ENCODE measurements around the gene DGKD. TPM values are rescaled to one million over a fixed set of nuclear protein-coding genes. Genes with fewer than 3 reads are reported as not detected.

DGKD gene
- polyA plus RNA-seq, 3 donors: 14.5 to 67.5 (median 16.6) TPM

DNA sequence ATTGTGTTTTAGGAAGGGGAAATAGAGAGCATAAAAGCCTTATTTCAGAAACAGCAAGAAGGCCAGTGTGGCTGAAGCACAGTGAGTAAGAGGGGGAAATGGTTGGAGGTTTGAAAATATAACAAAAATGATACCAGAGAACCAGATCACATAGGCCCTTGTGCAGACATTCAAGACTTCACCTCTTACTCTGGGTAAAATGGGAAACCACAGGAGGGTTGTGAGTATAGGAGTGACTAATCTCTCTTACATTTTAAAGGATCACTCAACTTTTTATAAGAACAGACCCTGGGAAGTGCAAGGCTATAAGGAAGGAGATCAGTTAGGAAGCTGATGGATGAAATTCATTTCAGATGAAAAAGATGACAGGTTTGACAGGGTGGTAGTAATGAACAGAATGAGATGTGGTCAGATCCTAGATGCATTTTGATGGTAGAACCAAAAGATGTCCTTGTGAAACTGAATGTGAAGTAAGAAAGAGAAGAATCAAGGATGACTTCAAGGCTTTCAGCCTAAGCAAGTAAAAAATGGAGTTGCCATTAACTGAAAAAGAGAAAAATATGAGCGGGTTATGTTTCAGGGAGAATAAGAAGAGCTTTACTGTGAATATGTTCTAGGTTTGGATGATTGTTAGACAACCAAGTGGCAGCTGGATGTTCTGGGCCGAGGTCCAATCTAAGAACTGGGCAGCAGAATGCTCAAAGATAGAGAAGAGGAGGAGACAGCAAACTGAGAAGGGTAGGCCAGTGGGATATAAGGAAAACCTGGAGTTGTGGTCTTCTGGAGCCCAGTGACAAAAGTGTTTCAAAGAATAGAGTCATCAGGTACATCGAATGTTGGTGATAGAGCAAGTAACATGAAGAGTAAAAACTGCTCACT is 147.1 kb downstream of the DGKD start:
- Histone ChIP-seq H3K27ac (ENCODE audit: low read depth in 1 of 2, low read length in 2 of 2) (no peak overlapping the region), H3K4me3 (replicated peaks in 1 of 3; ENCODE audit: low read depth in 2 of 3, low read length in 3 of 3) (no peak overlapping the region), H3K9ac (ENCODE audit: insufficient read depth, low read length, poor library complexity, severe bottlenecking) (no peak overlapping the region), H3K36me3 (replicated peaks in 1 of 2; ENCODE audit: control insufficient read depth in 1 of 2, insufficient read depth in 2 of 2, low read length in 2 of 2) (peaks cover 2 to 41% of the 10 kb centered on the region in 2 donors), H4K20me1 (ENCODE audit: insufficient read depth, low read length) (no peaks in the 10 kb centered on the region), H2AFZ (ENCODE audit: insufficient read depth, low read depth, low read length, poor library complexity, severe bottlenecking) (no peak overlapping the region), H3K4me2 (replicated peaks; ENCODE audit: extremely low read depth, low read length, poor library complexity, severe bottlenecking) (no peak overlapping the region), H3K9me3 (replicated peaks in 1 of 2; ENCODE audit: control insufficient read depth in 1 of 2, insufficient read depth in 1 of 2, low read length in 2 of 2) (peaks cover 5 to 18% of the 10 kb centered on the region in 2 donors), H3K79me2 (ENCODE audit: insufficient read depth, low read length) (no peaks in the 10 kb centered on the region), H3K4me1 (ENCODE audit: control insufficient read depth in 1 of 2, insufficient read depth in 2 of 2, low read length in 2 of 2) (no peaks in the 10 kb centered on the region), H3K27me3 (ENCODE audit: control insufficient read depth in 2 of 2, insufficient read depth in 2 of 2, low read length in 2 of 2) (no peaks in the 10 kb centered on the region)
- Mint-ChIP-seq H3K27me3 (ENCODE audit: low read depth in 3 of 3) (peaks cover 0 to 3% (median 0%) of the 10 kb centered on the region in 3 donors), H3K4me1 (peaks cover 7% of the 10 kb centered on the region), H3K27ac (peak overlapping the region in 1 of 7 donors; percentile 31), H3K4me3 (no peak overlapping the region), H3K36me3 (peaks cover 55 to 62% of the 10 kb centered on the region in 2 donors), H3K9me3 (peaks cover 12 to 25% (median 18%) of the 10 kb centered on the region in 7 donors)
- intact Hi-C loops (cut with micrococcal nuclease): no loop called here
- TF ChIP-seq, protein P1, sequence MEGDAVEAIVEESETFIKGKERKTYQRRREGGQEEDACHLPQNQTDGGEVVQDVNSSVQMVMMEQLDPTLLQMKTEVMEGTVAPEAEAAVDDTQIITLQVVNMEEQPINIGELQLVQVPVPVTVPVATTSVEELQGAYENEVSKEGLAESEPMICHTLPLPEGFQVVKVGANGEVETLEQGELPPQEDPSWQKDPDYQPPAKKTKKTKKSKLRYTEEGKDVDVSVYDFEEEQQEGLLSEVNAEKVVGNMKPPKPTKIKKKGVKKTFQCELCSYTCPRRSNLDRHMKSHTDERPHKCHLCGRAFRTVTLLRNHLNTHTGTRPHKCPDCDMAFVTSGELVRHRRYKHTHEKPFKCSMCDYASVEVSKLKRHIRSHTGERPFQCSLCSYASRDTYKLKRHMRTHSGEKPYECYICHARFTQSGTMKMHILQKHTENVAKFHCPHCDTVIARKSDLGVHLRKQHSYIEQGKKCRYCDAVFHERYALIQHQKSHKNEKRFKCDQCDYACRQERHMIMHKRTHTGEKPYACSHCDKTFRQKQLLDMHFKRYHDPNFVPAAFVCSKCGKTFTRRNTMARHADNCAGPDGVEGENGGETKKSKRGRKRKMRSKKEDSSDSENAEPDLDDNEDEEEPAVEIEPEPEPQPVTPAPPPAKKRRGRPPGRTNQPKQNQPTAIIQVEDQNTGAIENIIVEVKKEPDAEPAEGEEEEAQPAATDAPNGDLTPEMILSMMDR (IDR thresholded peaks at IDR 0.05): no peak
- WGBS (ENCODE audit: insufficient coverage): 94% methylated on average over 3 of the region's 3 CpGs
- no peak for DNase-seq

DNA sequence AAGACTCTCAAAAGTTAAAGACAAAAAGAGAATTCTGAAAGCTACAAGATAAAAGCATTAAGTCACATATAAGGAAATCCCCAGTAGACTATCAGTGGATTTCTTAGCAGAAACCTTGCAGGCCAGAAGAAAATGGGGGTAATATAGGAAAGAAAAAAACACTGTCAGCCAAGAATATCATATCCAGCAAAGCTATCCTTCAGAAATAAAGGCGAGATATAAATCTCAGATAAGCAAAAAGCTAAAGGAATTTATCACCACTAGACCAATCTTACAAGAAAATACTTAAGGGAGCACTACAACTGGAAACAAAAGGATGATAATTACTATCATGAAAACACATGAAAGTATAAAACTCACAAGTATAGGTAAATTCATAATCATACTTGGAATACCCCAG is 149.2 kb downstream of the DGKD start:
- Histone ChIP-seq H3K4me3 (replicated peaks in 1 of 3; ENCODE audit: low read depth in 2 of 3, low read length in 3 of 3) (no peak overlapping the region), H3K4me1 (ENCODE audit: control insufficient read depth in 1 of 2, insufficient read depth in 2 of 2, low read length in 2 of 2) (no peaks in the 10 kb centered on the region), H3K9me3 (replicated peaks in 1 of 2; ENCODE audit: control insufficient read depth in 1 of 2, insufficient read depth in 1 of 2, low read length in 2 of 2) (peaks cover 5 to 18% of the 10 kb centered on the region in 2 donors), H2AFZ (ENCODE audit: insufficient read depth, low read depth, low read length, poor library complexity, severe bottlenecking) (no peak overlapping the region), H3K36me3 (replicated peaks in 1 of 2; ENCODE audit: control insufficient read depth in 1 of 2, insufficient read depth in 2 of 2, low read length in 2 of 2) (peaks cover 0 to 34% of the 10 kb centered on the region in 2 donors), H3K79me2 (ENCODE audit: insufficient read depth, low read length) (no peaks in the 10 kb centered on the region), H3K27ac (ENCODE audit: low read depth in 1 of 2, low read length in 2 of 2) (no peak overlapping the region), H3K9ac (ENCODE audit: insufficient read depth, low read length, poor library complexity, severe bottlenecking) (no peak overlapping the region), H3K4me2 (replicated peaks; ENCODE audit: extremely low read depth, low read length, poor library complexity, severe bottlenecking) (no peak overlapping the region), H3K27me3 (ENCODE audit: control insufficient read depth in 2 of 2, insufficient read depth in 2 of 2, low read length in 2 of 2) (no peaks in the 10 kb centered on the region), H4K20me1 (ENCODE audit: insufficient read depth, low read length) (no peaks in the 10 kb centered on the region)
- WGBS (ENCODE audit: insufficient coverage): no CpG with 5 or more reads among the region's 1 CpG
- Mint-ChIP-seq H3K4me1 (peaks cover 7% of the 10 kb centered on the region), H3K9me3 (peaks cover 12 to 25% (median 18%) of the 10 kb centered on the region in 7 donors), H3K36me3 (peaks cover 40 to 57% of the 10 kb centered on the region in 2 donors), H3K4me3 (no peak overlapping the region), H3K27me3 (ENCODE audit: low read depth in 3 of 3) (peaks cover 0 to 3% (median 0%) of the 10 kb centered on the region in 3 donors), H3K27ac (no peak overlapping the region)
- DNase-seq: no peak
- TF ChIP-seq, protein P1 (IDR thresholded peaks at IDR 0.05): no peak
- intact Hi-C loops (cut with micrococcal nuclease): no loop called here
